ENCODE results near the gene RERE. TPM values are rescaled to one million over a fixed set of nuclear protein-coding genes. Genes with fewer than 3 reads are reported as not detected.

Gene RERE
- total RNA-seq, 2 donors from 2014 or later = 144 to 174 TPM

DNA sequence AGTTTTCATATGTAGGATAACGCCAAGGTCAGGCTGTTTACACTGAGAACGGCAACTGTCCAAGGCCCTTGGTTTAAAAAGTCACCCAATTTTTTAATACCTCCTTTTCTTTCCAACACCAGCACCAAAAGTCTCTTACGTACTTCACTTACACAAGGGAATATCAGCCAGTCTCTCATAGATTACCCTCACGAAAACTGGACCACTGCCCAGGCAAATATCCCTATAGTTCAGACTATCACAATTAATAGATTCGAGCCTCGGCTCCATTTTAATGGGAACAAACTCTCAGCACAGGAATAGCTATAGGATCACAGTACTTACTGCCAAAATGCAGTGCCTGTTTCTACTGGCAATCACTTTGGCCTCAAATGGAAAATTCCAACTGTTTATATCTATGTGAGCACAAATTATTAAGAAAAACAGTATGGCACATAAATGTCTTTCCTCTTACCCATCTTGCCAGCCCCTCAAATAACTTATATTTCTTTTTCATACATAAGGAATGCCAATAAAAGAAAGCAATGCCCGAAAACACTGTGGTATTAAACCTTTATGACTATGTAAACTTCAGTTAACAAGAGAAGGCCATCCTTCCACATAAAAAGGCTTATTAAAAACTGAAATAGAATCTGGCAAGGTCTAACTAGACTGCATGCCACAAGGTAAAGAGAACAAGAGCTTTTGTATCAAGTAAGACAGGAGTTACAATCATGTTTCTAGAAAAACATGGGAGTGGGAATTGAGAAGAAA lies 401.7 kb downstream of the RERE start:
- peaks cover 16% of the 10 kb centered on the region for H3K36me3 ChIP-seq
- TF ChIP-seq, protein P1, sequence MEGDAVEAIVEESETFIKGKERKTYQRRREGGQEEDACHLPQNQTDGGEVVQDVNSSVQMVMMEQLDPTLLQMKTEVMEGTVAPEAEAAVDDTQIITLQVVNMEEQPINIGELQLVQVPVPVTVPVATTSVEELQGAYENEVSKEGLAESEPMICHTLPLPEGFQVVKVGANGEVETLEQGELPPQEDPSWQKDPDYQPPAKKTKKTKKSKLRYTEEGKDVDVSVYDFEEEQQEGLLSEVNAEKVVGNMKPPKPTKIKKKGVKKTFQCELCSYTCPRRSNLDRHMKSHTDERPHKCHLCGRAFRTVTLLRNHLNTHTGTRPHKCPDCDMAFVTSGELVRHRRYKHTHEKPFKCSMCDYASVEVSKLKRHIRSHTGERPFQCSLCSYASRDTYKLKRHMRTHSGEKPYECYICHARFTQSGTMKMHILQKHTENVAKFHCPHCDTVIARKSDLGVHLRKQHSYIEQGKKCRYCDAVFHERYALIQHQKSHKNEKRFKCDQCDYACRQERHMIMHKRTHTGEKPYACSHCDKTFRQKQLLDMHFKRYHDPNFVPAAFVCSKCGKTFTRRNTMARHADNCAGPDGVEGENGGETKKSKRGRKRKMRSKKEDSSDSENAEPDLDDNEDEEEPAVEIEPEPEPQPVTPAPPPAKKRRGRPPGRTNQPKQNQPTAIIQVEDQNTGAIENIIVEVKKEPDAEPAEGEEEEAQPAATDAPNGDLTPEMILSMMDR (IDR thresholded peaks at IDR 0.05) = no peak
- H3K4me1 ChIP-seq (ENCODE audit: control insufficient read depth in 1 of 2, low read depth in 2 of 2) = peaks cover 72 to 95% of the 10 kb centered on the region in 2 donors
- DNase-seq (ENCODE audit: low spot score) = no peak
- no peaks in the 10 kb centered on the region for H3K9me3 ChIP-seq
- peak overlapping the region; percentile 30 to 61 for H3K27ac ChIP-seq
- H3K4me3 ChIP-seq = peak overlapping the region; percentile 15
- no peaks in the 10 kb centered on the region for H3K27me3 ChIP-seq (replicated peaks; ENCODE audit: insufficient read depth)
- no peak for ATAC-seq (ENCODE audit: insufficient number of reproducible peaks, low FRiP score, low read depth)

DNA sequence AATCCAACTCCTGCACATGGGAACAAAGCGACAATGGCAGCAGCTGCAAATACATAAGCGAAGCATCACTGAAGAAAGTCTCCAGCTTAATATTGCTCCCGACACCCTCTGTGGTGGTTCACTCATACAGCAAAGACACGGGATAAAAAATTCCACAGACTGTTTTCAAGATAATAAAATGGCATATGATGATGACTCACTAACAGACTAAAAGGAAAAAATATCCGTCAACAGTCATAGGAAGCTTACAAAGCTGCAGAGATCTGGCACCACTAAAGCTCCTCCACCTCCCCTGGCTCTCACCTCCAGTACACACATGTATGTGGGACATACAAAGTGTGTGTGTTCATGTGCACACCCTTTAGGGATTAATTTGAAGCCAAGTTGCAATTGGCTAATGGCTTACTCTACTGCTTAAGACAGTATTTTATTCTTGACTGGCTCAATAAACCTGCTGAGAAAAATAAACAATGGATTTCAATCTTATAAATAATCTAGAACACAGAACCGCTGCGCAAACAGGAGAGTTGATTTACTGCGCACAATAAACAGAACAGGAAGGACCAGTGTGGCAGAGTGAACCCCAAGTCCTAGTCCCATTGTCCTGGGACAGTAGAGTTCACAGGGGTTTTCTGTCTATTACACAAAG lies 405.1 kb downstream of the RERE start:
- H3K4me3 ChIP-seq = peak overlapping the region; percentile 55

DNA sequence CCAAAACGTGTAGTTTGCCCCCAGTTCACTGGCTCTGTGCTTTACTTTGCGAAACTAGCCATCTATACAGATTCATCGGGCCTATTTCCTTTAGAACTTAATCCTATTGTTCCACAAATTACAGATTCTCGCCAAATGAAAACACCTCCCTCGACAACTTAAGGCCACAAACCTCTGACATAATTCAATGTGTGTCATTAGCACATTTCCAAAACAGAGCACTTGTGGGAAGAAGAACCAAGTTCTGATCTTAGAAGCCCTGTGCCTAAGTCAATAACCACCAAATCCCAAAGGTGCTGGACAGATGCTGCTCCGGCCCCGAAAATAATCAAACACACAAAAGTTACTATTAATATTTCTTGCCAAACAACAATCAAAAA lies 405.6 kb downstream of the RERE start:
- Histone ChIP-seq H3K27ac (peak overlapping the region; percentile 64 to 67), H3K36me3 (peaks cover 9% of the 10 kb centered on the region), H3K9me3 (no peaks in the 10 kb centered on the region), H3K4me3 (peak overlapping the region; percentile 55), H3K27me3 (replicated peaks; ENCODE audit: insufficient read depth) (no peaks in the 10 kb centered on the region), H3K4me1 (ENCODE audit: control insufficient read depth in 1 of 2, low read depth in 2 of 2) (peaks cover 73 to 97% of the 10 kb centered on the region in 2 donors)
- TF ChIP-seq, protein P1 (IDR thresholded peaks at IDR 0.05) = no peak
- DNase-seq (ENCODE audit: low spot score) (no peak), ATAC-seq (ENCODE audit: insufficient number of reproducible peaks, low FRiP score, low read depth) (no peak)

More for the DNA sequence above, 405.1 kb downstream of the RERE start:
- DNase-seq (ENCODE audit: low spot score) (no peak), ATAC-seq (ENCODE audit: insufficient number of reproducible peaks, low FRiP score, low read depth) (peak; percentile 38)
- H3K9me3 ChIP-seq = no peaks in the 10 kb centered on the region
- H3K27me3 ChIP-seq (replicated peaks; ENCODE audit: insufficient read depth) = no peaks in the 10 kb centered on the region
- H3K27ac ChIP-seq = peak overlapping the region; percentile 64 to 67
- H3K4me1 ChIP-seq (ENCODE audit: control insufficient read depth in 1 of 2, low read depth in 2 of 2) = peaks cover 74 to 95% of the 10 kb centered on the region in 2 donors
- peaks cover 9% of the 10 kb centered on the region for H3K36me3 ChIP-seq
- TF ChIP-seq, protein P1 (IDR thresholded peaks at IDR 0.05) = peak; percentile 32

DNA sequence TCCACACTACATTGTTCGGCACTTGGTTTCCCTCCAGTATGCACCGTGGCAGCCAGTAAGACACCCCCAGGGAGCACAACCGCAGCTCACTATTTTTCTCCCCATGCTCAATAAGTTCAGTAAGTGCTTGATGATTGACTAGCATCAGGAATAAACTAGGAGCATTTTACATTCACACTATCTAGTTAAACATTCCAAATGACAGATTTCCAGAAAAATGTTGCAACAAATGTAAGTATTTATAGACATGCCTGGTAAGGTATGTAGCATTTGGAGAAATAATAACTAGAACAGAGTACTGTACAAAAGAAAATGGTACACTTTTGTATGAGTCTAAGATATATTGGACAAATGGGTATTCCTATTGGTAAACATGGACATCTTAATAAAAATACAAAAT lies 406.6 kb downstream of the RERE start:
- peak overlapping the region; percentile 64 to 67 for H3K27ac ChIP-seq
- DNase-seq (ENCODE audit: low spot score) (no peak), ATAC-seq (ENCODE audit: insufficient number of reproducible peaks, low FRiP score, low read depth) (no peak)
- H3K27me3 ChIP-seq (replicated peaks; ENCODE audit: insufficient read depth) = no peaks in the 10 kb centered on the region
- TF ChIP-seq, protein P1 (IDR thresholded peaks at IDR 0.05) = no peak
- no peak overlapping the region for H3K4me3 ChIP-seq
- peaks cover 9% of the 10 kb centered on the region for H3K36me3 ChIP-seq
- H3K9me3 ChIP-seq = no peaks in the 10 kb centered on the region
- peaks cover 71 to 97% of the 10 kb centered on the region in 2 donors for H3K4me1 ChIP-seq (ENCODE audit: control insufficient read depth in 1 of 2, low read depth in 2 of 2)

DNA sequence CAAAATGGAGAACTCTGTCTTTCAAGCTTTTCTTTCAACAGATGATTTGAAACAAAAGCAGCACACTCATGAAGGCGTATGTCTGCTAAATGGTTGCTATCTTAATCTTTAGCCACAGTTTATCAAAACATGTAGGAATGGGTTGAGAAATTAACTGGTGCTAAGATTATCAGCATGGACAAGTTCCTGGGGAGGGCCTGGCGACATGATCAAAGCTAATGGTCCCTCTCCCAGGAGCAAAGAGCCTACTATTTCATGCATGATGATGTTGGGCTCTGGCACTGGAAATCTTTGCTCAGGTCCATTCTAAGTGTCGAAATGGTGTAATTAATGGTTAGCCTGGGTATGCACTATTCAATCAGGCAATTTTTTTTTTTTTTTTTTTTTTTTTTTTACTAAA lies 407.8 kb downstream of the RERE start:
- Histone ChIP-seq H3K9me3 (no peaks in the 10 kb centered on the region), H3K27ac (peak overlapping the region; percentile 64 to 76), H3K4me3 (no peak overlapping the region), H3K36me3 (peaks cover 9% of the 10 kb centered on the region), H3K4me1 (ENCODE audit: control insufficient read depth in 1 of 2, low read depth in 2 of 2) (peaks cover 66 to 89% of the 10 kb centered on the region in 2 donors), H3K27me3 (replicated peaks; ENCODE audit: insufficient read depth) (no peaks in the 10 kb centered on the region)
- DNase-seq (ENCODE audit: low spot score) (no peak), ATAC-seq (ENCODE audit: insufficient number of reproducible peaks, low FRiP score, low read depth) (no peak)
- TF ChIP-seq, protein P1 (IDR thresholded peaks at IDR 0.05) = no peak
